ENCODE measurements around the gene BTBD9.

- TF ChIP-seq EZH2 (IDR thresholded peaks at IDR 0.05; ENCODE audit: low read length) (no peak), CTCF (optimal IDR thresholded peaks at IDR 0.05 in 1 of 3, IDR thresholded peaks at IDR 0.05 in 1 of 3, conservative IDR thresholded peaks at IDR 0.05 in 1 of 3; ENCODE audit: extremely low read depth in 1 of 3, insufficient read depth in 2 of 3, low read length in 3 of 3) (no peak)
These were observed 106.7 kb downstream of the BTBD9 start for GRCh38 chr6:38533064-38533463.
